WTC11 (cell line): ENCODE results near the gene PLEKHO2. TPM values are rescaled to one million over a fixed set of nuclear protein-coding genes. Genes with fewer than 3 reads are reported as not detected.

Experiments used
- AFF4 ChIP-seq: sonication (generic); formaldehyde crosslinking; IDR thresholded peaks from 2 replicates; pipeline ENCODE4 v1.8.1; 2023; ENCODE audit warnings: mild to moderate bottlenecking, missing genetic modification reagents, borderline replicate concordance
- ATF1 ChIP-seq: sonication (generic); formaldehyde crosslinking; IDR thresholded peaks from 2 replicates; pipeline ENCODE4 v1.8.1; 2023; ENCODE audit warnings: mild to moderate bottlenecking, moderate library complexity, missing genetic modification reagents
- ELF4 ChIP-seq: sonication (generic); formaldehyde crosslinking; IDR thresholded peaks from 2 replicates; pipeline ENCODE4 v1.8.1; 2022; ENCODE audit warnings: low read depth, mild to moderate bottlenecking, moderate library complexity, missing genetic modification reagents
- FOXP1 ChIP-seq: sonication (generic); formaldehyde crosslinking; IDR thresholded peaks from 2 replicates; pipeline ENCODE4 v1.8.0; 2022; ENCODE audit warnings: missing genetic modification reagents, mild to moderate bottlenecking, moderate library complexity, borderline replicate concordance
- FOXP4 ChIP-seq: sonication (generic); formaldehyde crosslinking; IDR thresholded peaks from 2 replicates; pipeline ENCODE4 v1.8.0; 2022; ENCODE audit warnings: mild to moderate bottlenecking, missing genetic modification reagents
- JAZF1 ChIP-seq: fragments of 250-450 bp; sonication (Bioruptor Pico); IDR thresholded peaks from 2 replicates; pipeline ENCODE4 v1.9.0; 2021; ENCODE audit warnings: moderate library complexity, mild to moderate bottlenecking, inconsistent platforms
- NFATC4 ChIP-seq: fragments of 250-450 bp; sonication (Bioruptor Pico); IDR thresholded peaks from 2 replicates; pipeline ENCODE4 v1.9.0; 2021; ENCODE audit warnings: mild to moderate bottlenecking
- NFE2L1 ChIP-seq: sonication (generic); formaldehyde crosslinking; IDR thresholded peaks from 2 replicates; pipeline ENCODE4 v1.8.1; 2023; ENCODE audit warnings: missing genetic modification reagents
- SMAD3 ChIP-seq: sonication (generic); formaldehyde crosslinking; IDR thresholded peaks from 2 replicates; pipeline ENCODE4 v1.8.0; 2022; ENCODE audit warnings: missing genetic modification reagents, mild to moderate bottlenecking, borderline replicate concordance
- STAT6 ChIP-seq: sonication (generic); formaldehyde crosslinking; conservative IDR thresholded peaks from 2 replicates; pipeline ENCODE4 v1.8.1; 2023; ENCODE audit warnings: mild to moderate bottlenecking, low read depth, missing genetic modification reagents, moderate library complexity
- ZNF281 ChIP-seq: sonication (generic); formaldehyde crosslinking; IDR thresholded peaks from 2 replicates; pipeline ENCODE4 v1.8.0; 2023; ENCODE audit warnings: mild to moderate bottlenecking, missing genetic modification reagents
- ZNF396 ChIP-seq: fragments of 250-450 bp; sonication (Bioruptor Pico); IDR thresholded peaks from 2 replicates; pipeline ENCODE4 v1.8.0; 2021; ENCODE audit warnings: mild to moderate bottlenecking, moderate library complexity, borderline replicate concordance
- total RNA-seq: library from RNA; stranded (reverse); gene quantifications from 3 replicates; pipeline ENCODE4 v1.2.3, GENCODE V29; 2021
- TF ChIP-seq, protein P1 (sequence below): sonication (generic); formaldehyde crosslinking; IDR thresholded peaks from 2 replicates; pipeline ENCODE4 v1.8.1; 2022; ENCODE audit warnings: low read depth, missing genetic modification reagents, borderline replicate concordance
- TF ChIP-seq, protein P2 (sequence below): sonication (generic); formaldehyde crosslinking; IDR thresholded peaks from 2 replicates; pipeline ENCODE4 v1.8.1; 2022; ENCODE audit warnings: mild to moderate bottlenecking, moderate library complexity, missing genetic modification reagents

The PLEKHO2 gene
- total RNA-seq, 1 experiment from 2014 or later, result 22.1 TPM

- peak; percentile 71 for TF ChIP-seq FOXP4
- TF ChIP-seq, protein P1, sequence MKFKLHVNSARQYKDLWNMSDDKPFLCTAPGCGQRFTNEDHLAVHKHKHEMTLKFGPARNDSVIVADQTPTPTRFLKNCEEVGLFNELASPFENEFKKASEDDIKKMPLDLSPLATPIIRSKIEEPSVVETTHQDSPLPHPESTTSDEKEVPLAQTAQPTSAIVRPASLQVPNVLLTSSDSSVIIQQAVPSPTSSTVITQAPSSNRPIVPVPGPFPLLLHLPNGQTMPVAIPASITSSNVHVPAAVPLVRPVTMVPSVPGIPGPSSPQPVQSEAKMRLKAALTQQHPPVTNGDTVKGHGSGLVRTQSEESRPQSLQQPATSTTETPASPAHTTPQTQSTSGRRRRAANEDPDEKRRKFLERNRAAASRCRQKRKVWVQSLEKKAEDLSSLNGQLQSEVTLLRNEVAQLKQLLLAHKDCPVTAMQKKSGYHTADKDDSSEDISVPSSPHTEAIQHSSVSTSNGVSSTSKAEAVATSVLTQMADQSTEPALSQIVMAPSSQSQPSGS, result no peak
- TF ChIP-seq SMAD3, result no peak
- no peak for TF ChIP-seq JAZF1
- TF ChIP-seq ZNF396 (CRISPR knock-in tag), result no peak
- no peak for TF ChIP-seq AFF4 (CRISPR knock-in tag)
- TF ChIP-seq, protein P2, sequence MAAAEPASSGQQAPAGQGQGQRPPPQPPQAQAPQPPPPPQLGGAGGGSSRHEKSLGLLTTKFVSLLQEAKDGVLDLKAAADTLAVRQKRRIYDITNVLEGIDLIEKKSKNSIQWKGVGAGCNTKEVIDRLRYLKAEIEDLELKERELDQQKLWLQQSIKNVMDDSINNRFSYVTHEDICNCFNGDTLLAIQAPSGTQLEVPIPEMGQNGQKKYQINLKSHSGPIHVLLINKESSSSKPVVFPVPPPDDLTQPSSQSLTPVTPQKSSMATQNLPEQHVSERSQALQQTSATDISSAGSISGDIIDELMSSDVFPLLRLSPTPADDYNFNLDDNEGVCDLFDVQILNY (CRISPR knock-in tag), result peak; percentile 63; the same call in 1 of the 2 replicates
- TF ChIP-seq ZNF281 (CRISPR knock-in tag), result peak; percentile 91; the same call in 1 of the 2 replicates
- TF ChIP-seq ELF4 (CRISPR knock-in tag), result no peak
- no peak for TF ChIP-seq ATF1 (CRISPR knock-in tag)
- no peak for TF ChIP-seq STAT6
- TF ChIP-seq NFATC4 (CRISPR knock-in tag), result no peak
- no peak for TF ChIP-seq NFE2L1 (CRISPR knock-in tag)
- TF ChIP-seq FOXP1 (CRISPR knock-in tag), result no peak
- TF ChIP-seq, all 79 proteins: peak for 13
Observed at GRCh38 chr15:64807751-64808222, 33.9 kb upstream of the PLEKHO2 start (continued).
